ENCODE measurements around the gene UBA1. TPM values are rescaled to one million over a fixed set of nuclear protein-coding genes. Genes with fewer than 3 reads are reported as not detected.

Gene UBA1
- total RNA-seq, 1 donor from 2014 or later = 384 TPM

- H3K4me3 Mint-ChIP-seq = no peak overlapping the region
- no peaks in the 10 kb centered on the region for H3K4me1 Mint-ChIP-seq (ENCODE audit: unreplicated experiment)
- no peaks in the 10 kb centered on the region for H3K9me3 Mint-ChIP-seq
- peaks cover 4% of the 10 kb centered on the region for H3K36me3 Mint-ChIP-seq
- TF ChIP-seq CTCF (conservative IDR thresholded peaks at IDR 0.05) = no peak
- H3K27me3 Mint-ChIP-seq = no peaks in the 10 kb centered on the region
- no peak overlapping the region for H3K27ac Mint-ChIP-seq
- no peak for DNase-seq (ENCODE audit: extremely low spot score, unreplicated experiment)
Observed at GRCh38 chrX:47186096-47186740, 7.4 kb upstream of the UBA1 start.

DNA sequence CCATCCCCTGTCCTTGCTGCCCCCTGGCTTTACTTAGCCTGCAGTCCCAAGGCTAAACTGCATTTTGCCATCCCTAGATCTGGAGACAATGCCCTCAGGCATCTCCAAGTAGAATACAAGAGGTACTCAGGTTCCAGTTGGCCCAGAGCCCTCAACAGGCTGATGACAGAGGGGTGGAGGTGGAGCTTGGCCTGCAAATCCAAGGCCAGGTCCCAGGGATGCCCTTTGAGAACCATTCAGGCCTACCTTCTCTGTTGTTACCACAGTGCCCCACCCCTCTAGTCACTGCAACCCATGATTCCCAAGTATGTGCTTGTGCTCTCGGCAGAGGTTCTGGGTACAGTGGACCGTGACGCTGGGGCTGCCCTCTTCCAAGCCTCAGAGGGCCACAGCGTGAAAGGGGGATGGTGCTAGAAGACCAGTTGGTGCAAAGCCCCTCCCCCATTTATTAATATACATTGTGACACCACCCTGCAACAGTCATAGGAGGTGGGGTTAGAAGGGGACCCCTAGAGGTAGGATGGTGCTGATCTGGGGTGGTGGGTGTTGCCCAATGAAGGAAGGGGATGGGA is 6.4 kb upstream of the UBA1 start:
- Mint-ChIP-seq H3K27me3 (no peaks in the 10 kb centered on the region), H3K4me1 (ENCODE audit: unreplicated experiment) (no peaks in the 10 kb centered on the region), H3K4me3 (no peak overlapping the region), H3K36me3 (peaks cover 4% of the 10 kb centered on the region), H3K9me3 (no peaks in the 10 kb centered on the region), H3K27ac (no peak overlapping the region)
- no peak for TF ChIP-seq CTCF (conservative IDR thresholded peaks at IDR 0.05)
- no peak for DNase-seq (ENCODE audit: extremely low spot score, unreplicated experiment)

DNA sequence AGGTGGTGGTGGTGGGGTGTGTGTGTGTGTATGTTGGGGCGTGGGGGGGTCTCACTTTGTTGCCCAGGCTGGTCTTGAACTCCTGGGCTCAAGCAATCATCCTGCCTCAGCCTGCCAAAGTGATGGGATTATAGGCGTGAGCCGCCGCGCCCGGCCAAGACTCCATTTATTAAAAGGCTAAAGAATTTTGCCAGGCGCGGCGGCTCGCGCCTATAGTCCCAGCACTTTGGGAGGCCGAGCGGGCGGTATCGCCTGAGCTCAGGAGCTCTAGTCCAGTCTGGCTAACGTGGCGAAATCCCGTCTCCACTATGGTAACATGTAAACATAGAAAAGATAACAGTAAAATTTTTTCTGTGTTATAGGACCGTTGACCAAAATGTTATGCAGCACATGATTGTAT is 3.7 kb upstream of the UBA1 start:
- Mint-ChIP-seq H3K4me3 (no peak overlapping the region), H3K36me3 (peaks cover 9% of the 10 kb centered on the region), H3K4me1 (ENCODE audit: unreplicated experiment) (peaks cover 16% of the 10 kb centered on the region), H3K27me3 (no peaks in the 10 kb centered on the region), H3K9me3 (no peaks in the 10 kb centered on the region), H3K27ac (no peak overlapping the region)
- no peak for TF ChIP-seq CTCF (conservative IDR thresholded peaks at IDR 0.05)
- DNase-seq (ENCODE audit: extremely low spot score, unreplicated experiment) = no peak

DNA sequence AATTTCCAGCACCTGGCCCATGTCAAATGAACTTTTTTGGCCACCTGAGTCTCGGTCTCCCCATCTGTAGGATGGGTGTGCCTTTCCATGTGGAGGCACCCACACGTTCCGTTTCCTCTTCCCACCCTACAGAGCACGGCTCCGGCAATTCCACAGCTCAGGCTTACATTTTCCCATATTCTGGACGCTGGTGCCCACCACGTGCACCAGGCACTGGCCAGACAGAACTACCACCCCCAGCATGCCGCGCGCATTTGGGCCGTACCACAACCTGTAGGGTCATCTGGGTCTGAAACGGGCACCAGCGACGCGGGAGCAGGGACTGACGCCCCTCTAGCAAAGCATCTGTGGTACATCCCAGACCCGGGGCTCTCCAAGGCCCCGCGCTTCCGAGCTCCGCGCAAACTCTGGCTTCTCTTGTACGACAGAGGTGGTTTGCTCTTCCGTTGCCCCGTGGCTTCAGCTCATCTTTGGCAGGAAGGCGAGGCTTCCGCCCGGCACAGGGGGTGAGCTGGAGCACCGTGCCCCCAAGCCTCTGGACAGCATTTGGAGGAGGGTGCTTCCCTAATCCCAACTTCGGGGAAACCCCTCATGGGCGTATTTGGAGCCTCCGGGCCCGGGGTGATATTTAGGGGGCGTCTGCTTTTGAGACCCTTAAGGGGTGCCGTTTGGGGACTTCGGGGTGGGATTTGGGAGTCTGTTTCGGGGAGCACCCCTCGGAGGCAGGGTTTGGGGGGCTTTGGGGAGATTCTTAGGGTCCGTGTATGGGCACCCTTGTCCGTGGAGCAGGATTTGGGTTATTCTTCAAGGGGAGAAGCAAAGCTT is 3.0 kb upstream of the UBA1 start:
- Mint-ChIP-seq H3K27ac (peak overlapping the region; percentile 77), H3K4me3 (peak overlapping the region; percentile 96), H3K36me3 (peaks cover 11% of the 10 kb centered on the region), H3K9me3 (no peaks in the 10 kb centered on the region), H3K4me1 (ENCODE audit: unreplicated experiment) (peaks cover 22% of the 10 kb centered on the region), H3K27me3 (no peaks in the 10 kb centered on the region)
- peak; percentile 87 for DNase-seq (ENCODE audit: extremely low spot score, unreplicated experiment)
- no peak for TF ChIP-seq CTCF (conservative IDR thresholded peaks at IDR 0.05)

- Mint-ChIP-seq H3K36me3 (peaks cover 17% of the 10 kb centered on the region), H3K4me1 (ENCODE audit: unreplicated experiment) (peaks cover 29% of the 10 kb centered on the region), H3K9me3 (no peaks in the 10 kb centered on the region), H3K27ac (peak overlapping the region; percentile 77), H3K4me3 (peak overlapping the region; percentile 96), H3K27me3 (no peaks in the 10 kb centered on the region)
- DNase-seq (ENCODE audit: extremely low spot score, unreplicated experiment) = no peak
- no peak for TF ChIP-seq CTCF (conservative IDR thresholded peaks at IDR 0.05)
Observed at GRCh38 chrX:47191331-47191730, 2.3 kb upstream of the UBA1 start.

All from type B pancreatic cell (in vitro differentiated cells).